SU-DHL-6 (cell line): ENCODE results near the gene FARS2.

Experiments used
- H2AFZ ChIP-seq: fragments of 200-600 bp; sonication (generic); 2 replicates; pipeline ENCODE4 v1.6.1; 2014; ENCODE audit warnings: low read depth, mild to moderate bottlenecking, moderate library complexity, mixed read lengths, antibody characterized with exemption, low read length; ENCODE audit not compliant: severe bottlenecking
- H3F3A ChIP-seq: fragments of 200-600 bp; shearing (Covaris generic); 2 replicates; pipeline ENCODE4 v1.6.0; 2016; ENCODE audit warnings: antibody characterized with exemption, mild to moderate bottlenecking; ENCODE audit not compliant: insufficient read depth
- H3K27ac ChIP-seq: fragments of 200-600 bp; sonication (generic); 2 replicates; pipeline ENCODE4 v1.5.1; 2016; ENCODE audit warnings: low read depth, mild to moderate bottlenecking, low read length, moderate library complexity, mixed read lengths
- H3K27me3 ChIP-seq: fragments of 200-600 bp; sonication (generic), shearing (Covaris generic); 2 replicates; pipeline ENCODE4 v1.6.0; 2014; ENCODE audit warnings: mild to moderate bottlenecking, low read length
- H3K36me3 ChIP-seq: fragments of 200-600 bp; sonication (generic); 2 replicates; pipeline ENCODE4 v1.6.1; 2014; ENCODE audit warnings: mild to moderate bottlenecking, low read length, mixed read lengths
- H3K4me2 ChIP-seq: fragments of 300-600, 200-600 bp; shearing (Covaris generic), sonication (generic); 2 replicates; pipeline ENCODE4 v1.6.0; 2014; ENCODE audit warnings: low read length, low read depth, mild to moderate bottlenecking; ENCODE audit not compliant: poor library complexity, severe bottlenecking
- H3K4me3 ChIP-seq: fragments of 200-600 bp; sonication (generic); 2 replicates; pipeline ENCODE4 v1.5.1; 2014; ENCODE audit warnings: antibody characterized with exemption, low read length, mild to moderate bottlenecking, mixed read lengths; ENCODE audit not compliant: insufficient read depth, poor library complexity, severe bottlenecking
- H3K79me2 ChIP-seq: fragments of 200-600 bp; sonication (generic); 2 replicates; pipeline ENCODE4 v1.6.1; 2014; ENCODE audit warnings: mild to moderate bottlenecking, low read length, moderate library complexity; ENCODE audit not compliant: insufficient read depth
- H3K9ac ChIP-seq: fragments of 200-600 bp; sonication (generic); 2 replicates; pipeline ENCODE4 v1.7.0; 2014; ENCODE audit warnings: mild to moderate bottlenecking, low read length
- H3K9me2 ChIP-seq: fragments of 200-600 bp; sonication (generic); replicated peaks from 2 replicates; pipeline ENCODE4 v1.6.1; 2014; ENCODE audit warnings: low read length; ENCODE audit not compliant: insufficient read depth
- H3K9me3 ChIP-seq: fragments of 200-600 bp; sonication (generic); 2 replicates; pipeline ENCODE4 v1.6.1; 2014; ENCODE audit warnings: low read length, mixed read lengths; ENCODE audit not compliant: insufficient read depth
- H4K20me1 ChIP-seq: fragments of 200-600 bp; sonication (generic); 2 replicates; pipeline ENCODE4 v1.6.1; 2014; ENCODE audit warnings: low read depth, mild to moderate bottlenecking, antibody characterized with exemption, low read length, moderate library complexity, mixed read lengths
- EZH2phosphoT487 ChIP-seq: fragments of 200-600 bp; sonication (generic), shearing (Covaris generic); conservative IDR thresholded peaks from 2 replicates; pipeline ENCODE4 v1.6.1; 2018; ENCODE audit warnings: mild to moderate bottlenecking, antibody characterized with exemption, low read length, moderate library complexity, mixed read lengths
- TF ChIP-seq, protein P1 (sequence below): fragments of 200-600 bp; sonication (generic); IDR thresholded peaks from one replicate; pipeline ENCODE4 v1.5.1; 2017; ENCODE audit warnings: antibody characterized with exemption, mild to moderate bottlenecking, low read length, moderate library complexity; ENCODE audit not compliant: insufficient read depth, poor library complexity, severe bottlenecking

The FARS2 gene

GRCh38 chr6:5659467-5659866 lies 398.2 kb downstream of the FARS2 start:
- no peaks in the 10 kb centered on the region for H3K27me3 ChIP-seq
- H3K9ac ChIP-seq, result no peak overlapping the region
- no peak overlapping the region for H3K27ac ChIP-seq
- H3K79me2 ChIP-seq, result no peaks in the 10 kb centered on the region
- no peaks in the 10 kb centered on the region for H3K9me3 ChIP-seq
- H2AFZ ChIP-seq, result no peak overlapping the region
- no peak overlapping the region for H3K4me3 ChIP-seq
- no peaks in the 10 kb centered on the region for H3K9me2 ChIP-seq
- no peaks in the 10 kb centered on the region for H3K36me3 ChIP-seq
- no peak for TF ChIP-seq EZH2phosphoT487
- TF ChIP-seq, protein P1, sequence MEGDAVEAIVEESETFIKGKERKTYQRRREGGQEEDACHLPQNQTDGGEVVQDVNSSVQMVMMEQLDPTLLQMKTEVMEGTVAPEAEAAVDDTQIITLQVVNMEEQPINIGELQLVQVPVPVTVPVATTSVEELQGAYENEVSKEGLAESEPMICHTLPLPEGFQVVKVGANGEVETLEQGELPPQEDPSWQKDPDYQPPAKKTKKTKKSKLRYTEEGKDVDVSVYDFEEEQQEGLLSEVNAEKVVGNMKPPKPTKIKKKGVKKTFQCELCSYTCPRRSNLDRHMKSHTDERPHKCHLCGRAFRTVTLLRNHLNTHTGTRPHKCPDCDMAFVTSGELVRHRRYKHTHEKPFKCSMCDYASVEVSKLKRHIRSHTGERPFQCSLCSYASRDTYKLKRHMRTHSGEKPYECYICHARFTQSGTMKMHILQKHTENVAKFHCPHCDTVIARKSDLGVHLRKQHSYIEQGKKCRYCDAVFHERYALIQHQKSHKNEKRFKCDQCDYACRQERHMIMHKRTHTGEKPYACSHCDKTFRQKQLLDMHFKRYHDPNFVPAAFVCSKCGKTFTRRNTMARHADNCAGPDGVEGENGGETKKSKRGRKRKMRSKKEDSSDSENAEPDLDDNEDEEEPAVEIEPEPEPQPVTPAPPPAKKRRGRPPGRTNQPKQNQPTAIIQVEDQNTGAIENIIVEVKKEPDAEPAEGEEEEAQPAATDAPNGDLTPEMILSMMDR, result no peak
- H3F3A ChIP-seq, result no peaks in the 10 kb centered on the region
- no peak overlapping the region for H3K4me2 ChIP-seq
- H4K20me1 ChIP-seq, result no peaks in the 10 kb centered on the region

- TF ChIP-seq, protein P1, result no peak
- no peak for TF ChIP-seq EZH2phosphoT487
- Histone ChIP-seq H3K79me2 (no peaks in the 10 kb centered on the region), H4K20me1 (no peaks in the 10 kb centered on the region), H3K36me3 (no peaks in the 10 kb centered on the region), H3K27me3 (no peaks in the 10 kb centered on the region), H2AFZ (no peak overlapping the region), H3K9me2 (no peaks in the 10 kb centered on the region), H3K9ac (no peak overlapping the region), H3K9me3 (no peaks in the 10 kb centered on the region), H3K4me3 (no peak overlapping the region), H3F3A (no peaks in the 10 kb centered on the region), H3K4me2 (no peak overlapping the region), H3K27ac (no peak overlapping the region)
Measured at GRCh38 chr6:5660772-5661171, 399.5 kb downstream of the FARS2 start.

DNA sequence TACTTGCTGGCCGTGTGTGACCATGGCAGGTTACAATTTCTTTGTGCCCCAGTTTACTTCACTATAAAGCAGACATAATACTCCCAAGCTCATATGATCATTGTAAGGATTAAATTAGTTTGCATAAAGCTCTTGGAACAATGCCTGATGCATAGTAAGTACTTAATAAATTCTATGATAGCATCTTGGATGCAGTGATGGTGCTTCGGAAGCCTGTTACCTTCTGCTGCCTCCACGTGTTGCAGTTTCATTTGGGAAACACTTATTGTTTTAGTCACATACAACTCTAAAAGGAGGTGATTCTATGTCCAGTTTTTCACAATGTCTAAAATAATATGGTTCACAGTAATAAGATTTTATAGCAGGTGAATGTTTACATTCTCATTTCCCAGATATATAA lies 401.5 kb downstream of the FARS2 start:
- Histone ChIP-seq H3K79me2 (no peaks in the 10 kb centered on the region), H3K9me2 (no peaks in the 10 kb centered on the region), H3K4me2 (no peak overlapping the region), H3K9me3 (no peaks in the 10 kb centered on the region), H3K36me3 (no peaks in the 10 kb centered on the region), H3K9ac (no peak overlapping the region), H4K20me1 (no peaks in the 10 kb centered on the region), H2AFZ (no peak overlapping the region), H3K4me3 (no peak overlapping the region), H3K27ac (no peak overlapping the region), H3F3A (no peaks in the 10 kb centered on the region), H3K27me3 (no peaks in the 10 kb centered on the region)
- no peak for TF ChIP-seq EZH2phosphoT487
- TF ChIP-seq, protein P1, result no peak

DNA sequence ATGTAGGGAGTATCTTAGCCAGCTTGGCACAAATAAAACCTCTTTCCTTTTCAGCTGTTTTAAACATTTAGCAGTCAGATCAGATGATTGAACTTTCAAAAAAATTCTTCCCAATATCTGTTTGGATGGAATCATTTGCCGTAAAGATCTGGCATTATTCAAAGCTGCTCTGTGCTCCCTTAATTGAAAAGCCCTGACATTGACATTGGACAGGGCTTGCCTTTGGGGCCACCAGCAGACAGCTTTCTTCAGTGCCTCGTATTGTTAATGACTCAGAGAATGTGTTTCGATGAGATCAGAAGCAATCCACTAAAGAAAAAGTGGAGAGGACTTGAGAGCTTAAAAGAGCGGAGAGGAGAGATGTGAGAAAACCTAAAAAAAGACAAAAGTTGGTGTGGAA lies 401.9 kb downstream of the FARS2 start:
- H3K9me2 ChIP-seq, result no peaks in the 10 kb centered on the region
- H3K4me3 ChIP-seq, result no peak overlapping the region
- no peaks in the 10 kb centered on the region for H3K27me3 ChIP-seq
- no peaks in the 10 kb centered on the region for H4K20me1 ChIP-seq
- H3K27ac ChIP-seq, result no peak overlapping the region
- no peaks in the 10 kb centered on the region for H3K36me3 ChIP-seq
- no peaks in the 10 kb centered on the region for H3K79me2 ChIP-seq
- H3K4me2 ChIP-seq, result no peak overlapping the region
- no peaks in the 10 kb centered on the region for H3K9me3 ChIP-seq
- no peak overlapping the region for H2AFZ ChIP-seq
- no peaks in the 10 kb centered on the region for H3F3A ChIP-seq
- TF ChIP-seq, protein P1, result no peak
- no peak for TF ChIP-seq EZH2phosphoT487
- H3K9ac ChIP-seq, result no peak overlapping the region
